AG09309 (cell line): ENCODE data around the gene RSPH9.
A peak's percentile ranks its signal among the peaks of the same experiment; 100 is the strongest.
"Not testable (repeated sequence)": the region's sequence is repeated elsewhere in the genome, so short reads cannot be mapped to it uniquely, and the experiment has no call there.

ENCODE experiments used
- DNase-seq: peaks from one replicate; pipeline ENCODE4 v3.0.0-alpha.2; 2010; ENCODE audit warnings: low read depth
- H3K4me3 ChIP-seq: 2 replicates; pipeline ENCODE4 v1.5.1; 2011; ENCODE audit warnings: mild to moderate bottlenecking, low read depth, low read length, moderate library complexity; ENCODE audit not compliant: control insufficient read depth
- CTCF ChIP-seq: IDR thresholded peaks from 2 replicates; pipeline ENCODE4 v1.5.1; 2011; ENCODE audit warnings: mild to moderate bottlenecking, low read depth, low read length, inconsistent platforms; ENCODE audit not compliant: insufficient read depth, control insufficient read depth; ENCODE audit errors: missing control alignments

The RSPH9 gene

GRCh38 chr6:43698584-43699349 is 53.9 kb downstream of the RSPH9 start:
- DNase-seq = no peak

GRCh38 chr6:43699564-43700186 is 54.8 kb downstream of the RSPH9 start:
- no peak for DNase-seq
- no peak for TF ChIP-seq CTCF
- no peak overlapping the region for H3K4me3 ChIP-seq

More at GRCh38 chr6:43698584-43699349, 53.9 kb downstream of the RSPH9 start:
- no peak overlapping the region for H3K4me3 ChIP-seq
- TF ChIP-seq CTCF = no peak

- not testable (repeated sequence) for H3K4me3 ChIP-seq, DNase-seq
These were observed 56.2 kb downstream of the RSPH9 start for GRCh38 chr6:43700939-43701560.

GRCh38 chr6:43702171-43702533 is 57.3 kb downstream of the RSPH9 start:
- DNase-seq = no peak
- TF ChIP-seq CTCF = no peak
- no peak overlapping the region for H3K4me3 ChIP-seq

GRCh38 chr6:43702534-43703440 is 58.0 kb downstream of the RSPH9 start:
- peak; percentile 76 for DNase-seq
- no peak for TF ChIP-seq CTCF

GRCh38 chr6:43703512-43704429 is 58.9 kb downstream of the RSPH9 start:
- no peak for DNase-seq
- H3K4me3 ChIP-seq = no peak overlapping the region
- no peak for TF ChIP-seq CTCF

More at GRCh38 chr6:43702534-43703440, 58.0 kb downstream of the RSPH9 start:
- no peak overlapping the region for H3K4me3 ChIP-seq
